Caco-2 (cell line): ENCODE results near the gene PIGV. TPM values are rescaled to one million over a fixed set of nuclear protein-coding genes. Genes with fewer than 3 reads are reported as not detected.

ENCODE experiments used
- BruUV-seq: library from RNA; stranded (reverse); fragments of 400-500 nt; replicated peaks from 2 replicates; lab custom pipeline; 2021; lab: Mats Ljungman, UMichigan
- CTCF ChIA-PET: fragments of 300-600 bp; sonication (Branson Sonifier 250); formaldehyde crosslinking; loops from one replicate; lab custom pipeline; 2022; ENCODE audit warnings: antibody characterized with exemption; lab: Charles Lee
- POLR2A ChIA-PET: fragments of 300-600 bp; sonication (Branson Sonifier 250); formaldehyde crosslinking; loops from one replicate; lab custom pipeline; 2022; ENCODE audit warnings: antibody characterized with exemption; lab: Charles Lee
- DNase-seq, 2 experiments: peaks; one replicate each; pipeline versions ENCODE4 v3.0.0 to v3.0.0-alpha.2; 2020 to 2022
- H3K27me3 ChIP-seq: replicated peaks from 2 replicates; pipeline ENCODE4 v1.6.0; 2011; ENCODE audit warnings: low read length; ENCODE audit not compliant: control insufficient read depth, insufficient read depth
- H3K36me3 ChIP-seq: 2 replicates; pipeline ENCODE4 v1.5.1; 2011; ENCODE audit warnings: low read length; ENCODE audit not compliant: control insufficient read depth, insufficient read depth
- H3K4me1 ChIP-seq: fragments of 250-450 bp; sonication (Bioruptor Pico); 2 replicates; pipeline ENCODE4 v1.5.1; 2020; ENCODE audit warnings: mild to moderate bottlenecking
- H3K4me3 ChIP-seq: 2 replicates; pipeline ENCODE4 v1.5.1; 2011; ENCODE audit warnings: low read depth, mild to moderate bottlenecking, control low read depth, low read length
- H3K9me3 ChIP-seq: fragments of 250-450 bp; sonication (Bioruptor Pico); 2 replicates; pipeline ENCODE4 v1.5.1; 2020; ENCODE audit warnings: mild to moderate bottlenecking, moderate library complexity
- H3K27ac Mint-ChIP-seq: one replicate; pipeline ENCODE4 v1.8.0; 2022; ENCODE audit warnings: mixed read lengths; ENCODE audit not compliant: unreplicated experiment
- H3K27me3 Mint-ChIP-seq: one replicate; pipeline ENCODE4 v1.8.0; 2022; ENCODE audit warnings: mixed read lengths; ENCODE audit not compliant: insufficient read depth, unreplicated experiment
- H3K36me3 Mint-ChIP-seq: one replicate; pipeline ENCODE4 v1.8.0; 2022; ENCODE audit warnings: mild to moderate bottlenecking, mixed read lengths; ENCODE audit not compliant: insufficient read depth, unreplicated experiment
- H3K4me1 Mint-ChIP-seq: one replicate; pipeline ENCODE4 v1.8.0; 2022; ENCODE audit warnings: low read depth, mixed read lengths; ENCODE audit not compliant: unreplicated experiment
- H3K4me3 Mint-ChIP-seq: one replicate; pipeline ENCODE4 v1.8.0; 2022; ENCODE audit warnings: mild to moderate bottlenecking, moderate library complexity, mixed read lengths; ENCODE audit not compliant: unreplicated experiment
- H3K9me3 Mint-ChIP-seq: one replicate; pipeline ENCODE4 v1.8.0; 2022; ENCODE audit warnings: mixed read lengths; ENCODE audit not compliant: unreplicated experiment
- intact Hi-C: fragments of 100-400 bp; cut with micrococcal nuclease; formaldehyde crosslinking; loops from one replicate; pipeline ENCODE4 v1.10.0; 2022; ENCODE audit not compliant: unreplicated experiment
- total RNA-seq: library from RNA; stranded (reverse); gene quantifications from 2 replicates; pipeline ENCODE4 v1.2.3, GENCODE V29; 2022
- TF ChIP-seq, protein P1 (sequence below), 2 experiments: fragments of 200-600 bp in 1 of 2; IDR thresholded peaks; 1 replicate in 1 of 2; 2 replicates in 1 of 2; pipeline versions ENCODE4 v1.5.1 to v1.8.0; 2011 to 2022; ENCODE audit warnings: antibody characterized with exemption in 1 of 2, control low read depth in 1 of 2, inconsistent platforms in 1 of 2, low read depth in 1 of 2, low read length in 1 of 2, mild to moderate bottlenecking in 1 of 2, moderate library complexity in 1 of 2; ENCODE audit not compliant: insufficient read depth in 1 of 2, severe bottlenecking in 1 of 2, unreplicated experiment in 1 of 2

PIGV gene
- total RNA-seq, 1 experiment from 2014 or later: 10.0 TPM

DNA sequence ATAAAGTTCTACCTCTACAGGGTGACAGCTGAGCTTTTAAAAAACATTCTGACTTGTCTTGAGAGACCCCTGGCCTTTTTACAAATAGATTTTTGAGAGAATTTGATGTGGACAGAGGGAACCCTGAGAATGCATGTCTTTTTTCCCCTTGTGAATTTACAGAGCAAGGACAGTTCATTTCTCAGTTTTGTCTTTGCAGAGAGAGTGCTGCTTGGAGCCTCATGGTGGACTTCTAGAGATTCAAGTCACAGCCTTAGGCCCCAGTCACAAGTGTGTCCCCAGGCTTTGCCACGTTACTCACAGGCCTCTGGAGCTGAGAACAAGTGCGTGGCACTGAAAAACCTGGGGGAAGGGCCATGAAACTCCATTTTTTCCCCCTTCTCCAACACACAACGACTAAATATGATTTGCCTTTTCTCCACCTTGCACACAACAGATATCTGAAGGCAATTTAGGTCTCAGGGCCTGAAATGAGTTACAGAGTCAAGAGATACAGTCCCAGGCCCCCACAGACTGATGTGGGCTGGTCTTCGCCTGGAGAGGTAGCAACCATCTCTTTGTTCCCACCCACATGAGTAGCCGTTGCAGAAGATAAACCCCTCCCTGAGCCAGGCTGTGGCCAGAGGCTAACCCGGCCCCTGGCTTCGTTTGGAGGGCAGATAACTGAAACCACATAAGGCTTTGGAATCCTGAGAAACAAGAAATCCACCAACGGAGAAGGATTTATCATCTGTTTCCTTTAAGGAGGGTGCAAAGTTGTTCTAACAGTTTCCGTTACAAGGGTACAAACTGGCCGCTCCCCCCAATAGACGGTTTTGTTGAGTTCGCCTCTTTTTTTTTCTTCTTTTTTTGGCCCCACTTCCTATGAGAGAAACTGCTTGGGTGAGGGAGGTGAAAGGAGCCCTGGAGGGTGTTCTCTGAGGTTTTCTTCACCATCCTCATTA, 1.0 kb upstream of the PIGV start:
- Mint-ChIP-seq H3K36me3 (peaks cover 41% of the 10 kb centered on the region), H3K27ac (peak overlapping the region; percentile 90), H3K9me3 (no peaks in the 10 kb centered on the region), H3K4me1 (peaks cover 39% of the 10 kb centered on the region), H3K27me3 (no peaks in the 10 kb centered on the region), H3K4me3 (peak overlapping the region; percentile 87)
- intact Hi-C loops: no loop called here
- no TSS peak for BruUV-seq
- Histone ChIP-seq H3K4me3 (peak overlapping the region; percentile 77), H3K4me1 (peaks cover 51% of the 10 kb centered on the region), H3K36me3 (no peaks in the 10 kb centered on the region), H3K27me3 (no peaks in the 10 kb centered on the region), H3K9me3 (no peaks in the 10 kb centered on the region)
- TF ChIP-seq, protein P1, sequence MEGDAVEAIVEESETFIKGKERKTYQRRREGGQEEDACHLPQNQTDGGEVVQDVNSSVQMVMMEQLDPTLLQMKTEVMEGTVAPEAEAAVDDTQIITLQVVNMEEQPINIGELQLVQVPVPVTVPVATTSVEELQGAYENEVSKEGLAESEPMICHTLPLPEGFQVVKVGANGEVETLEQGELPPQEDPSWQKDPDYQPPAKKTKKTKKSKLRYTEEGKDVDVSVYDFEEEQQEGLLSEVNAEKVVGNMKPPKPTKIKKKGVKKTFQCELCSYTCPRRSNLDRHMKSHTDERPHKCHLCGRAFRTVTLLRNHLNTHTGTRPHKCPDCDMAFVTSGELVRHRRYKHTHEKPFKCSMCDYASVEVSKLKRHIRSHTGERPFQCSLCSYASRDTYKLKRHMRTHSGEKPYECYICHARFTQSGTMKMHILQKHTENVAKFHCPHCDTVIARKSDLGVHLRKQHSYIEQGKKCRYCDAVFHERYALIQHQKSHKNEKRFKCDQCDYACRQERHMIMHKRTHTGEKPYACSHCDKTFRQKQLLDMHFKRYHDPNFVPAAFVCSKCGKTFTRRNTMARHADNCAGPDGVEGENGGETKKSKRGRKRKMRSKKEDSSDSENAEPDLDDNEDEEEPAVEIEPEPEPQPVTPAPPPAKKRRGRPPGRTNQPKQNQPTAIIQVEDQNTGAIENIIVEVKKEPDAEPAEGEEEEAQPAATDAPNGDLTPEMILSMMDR (IDR thresholded peaks at IDR 0.05; ENCODE audit: insufficient read depth in 1 of 2, low read depth in 1 of 2, low read length in 1 of 2, severe bottlenecking in 1 of 2, unreplicated experiment in 1 of 2): no peak
- peak; percentile 59 to 61 for DNase-seq
- CTCF ChIA-PET: interaction anchor here (1.6 kb wide), 1 partner anchor 109 kb away, joined by 6 read pairs; no protein-coding TSS in a partner anchor
- POLR2A ChIA-PET: interaction anchor here (0.6 to 2.7 kb wide), 2 partner anchors 40 to 94 kb away, joined by 3 to 16 read pairs; no protein-coding TSS in a partner anchor

DNA sequence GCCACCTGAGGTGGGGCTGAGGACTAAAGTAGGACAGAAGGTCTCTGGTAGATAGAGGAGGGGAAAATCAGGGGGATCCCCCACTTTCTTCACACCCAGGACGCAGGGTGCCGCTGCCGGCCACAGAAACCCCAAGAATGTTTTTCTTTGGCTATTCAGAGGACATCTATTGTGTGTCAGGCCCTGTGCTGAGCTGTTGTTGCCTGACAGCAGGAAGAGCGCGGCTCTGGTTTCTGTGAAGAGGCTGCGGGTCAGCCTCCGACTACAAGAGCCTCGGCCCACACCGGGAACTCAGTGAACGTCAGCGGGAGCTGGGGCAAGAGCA, 407 bp upstream of the PIGV start:
- Histone ChIP-seq H3K9me3 (no peaks in the 10 kb centered on the region), H3K27me3 (no peaks in the 10 kb centered on the region), H3K4me3 (peak overlapping the region; percentile 77), H3K4me1 (peaks cover 48% of the 10 kb centered on the region), H3K36me3 (no peaks in the 10 kb centered on the region)
- intact Hi-C loops: no loop called here
- no peaks in the 10 kb centered on the region for H3K27me3 Mint-ChIP-seq
- TSS peak; percentile 70 for BruUV-seq
- no peak for DNase-seq
- CTCF ChIA-PET: interaction anchor here (0.7 to 2.3 kb wide), 6 partner anchors 58 to 185 kb away, joined by 3 to 27 read pairs (median 5); no protein-coding TSS in a partner anchor
- H3K27ac Mint-ChIP-seq: peak overlapping the region; percentile 90
- H3K4me3 Mint-ChIP-seq: peak overlapping the region; percentile 87
- H3K4me1 Mint-ChIP-seq: peaks cover 36% of the 10 kb centered on the region
- H3K9me3 Mint-ChIP-seq: no peaks in the 10 kb centered on the region
- TF ChIP-seq, protein P1 (IDR thresholded peaks at IDR 0.05; ENCODE audit: insufficient read depth in 1 of 2, low read depth in 1 of 2, low read length in 1 of 2, severe bottlenecking in 1 of 2, unreplicated experiment in 1 of 2): no peak
- POLR2A ChIA-PET: interaction anchor here (0.5 to 2.7 kb wide), 4 partner anchors 51 to 103 kb away, joined by 3 to 16 read pairs (median 6); partner anchors contain the start of gene GPN2
- H3K36me3 Mint-ChIP-seq: peaks cover 35% of the 10 kb centered on the region

DNA sequence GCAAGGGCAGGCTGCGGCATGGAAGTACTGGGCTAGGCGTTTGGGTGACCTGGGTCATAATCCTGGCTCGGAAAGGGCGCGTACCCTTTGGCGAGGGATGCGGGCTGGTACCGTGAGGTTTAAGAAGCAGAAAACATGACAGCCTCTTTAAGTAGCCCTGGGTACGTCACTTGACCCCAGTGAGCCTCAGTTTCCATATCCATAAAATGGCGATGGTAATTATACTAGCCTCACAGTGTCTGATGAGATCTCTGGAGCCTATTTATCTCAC, 700 bp downstream of the PIGV start:
- no TSS peak for BruUV-seq
- TF ChIP-seq, protein P1 (IDR thresholded peaks at IDR 0.05; ENCODE audit: insufficient read depth in 1 of 2, low read depth in 1 of 2, low read length in 1 of 2, severe bottlenecking in 1 of 2, unreplicated experiment in 1 of 2): no peak
- intact Hi-C loops: loop anchor here (1.0 kb wide), 1 partner anchor 96 kb away; no protein-coding TSS in a partner anchor

More for the DNA sequence above, 700 bp downstream of the PIGV start:
- H3K4me3 Mint-ChIP-seq: peak overlapping the region; percentile 87
- peaks cover 27% of the 10 kb centered on the region for H3K4me1 Mint-ChIP-seq
- Histone ChIP-seq H3K9me3 (no peaks in the 10 kb centered on the region), H3K4me3 (peak overlapping the region; percentile 77), H3K36me3 (no peaks in the 10 kb centered on the region), H3K27me3 (no peaks in the 10 kb centered on the region), H3K4me1 (peaks cover 38% of the 10 kb centered on the region)
- H3K27me3 Mint-ChIP-seq: no peaks in the 10 kb centered on the region
- no peak for DNase-seq
- no peaks in the 10 kb centered on the region for H3K9me3 Mint-ChIP-seq
- H3K27ac Mint-ChIP-seq: peak overlapping the region; percentile 90
- H3K36me3 Mint-ChIP-seq: peaks cover 30% of the 10 kb centered on the region
- ChIA-PET POLR2A (interaction anchor here (0.7 to 2.7 kb wide), 4 partner anchors 77 to 111 kb away, joined by 3 to 16 read pairs (median 5); no protein-coding TSS in a partner anchor), CTCF (interaction anchor here (0.5 to 2.3 kb wide), 16 partner anchors 45 to 289 kb away, joined by 3 to 27 read pairs (median 6); partner anchors contain the start of gene ARID1A)
